ENCODE results near the gene DCUN1D4. TPM values are rescaled to one million over a fixed set of nuclear protein-coding genes. Genes with fewer than 3 reads are reported as not detected.

DCUN1D4 gene
- total RNA-seq, 6 experiments from 2014 or later: 22.6 to 62.4 (median 37.0) TPM

GRCh38 chr4:51895816-51896408 is 53.0 kb downstream of the DCUN1D4 start:
- intact Hi-C loops (cut with DNase I): no loop called here

GRCh38 chr4:51901363-51901762 is 58.4 kb downstream of the DCUN1D4 start:
- H3K36me3 ChIP-seq: peaks cover 0 to 29% (median 3%) of the 10 kb centered on the region in 4 donors
- H3K9me3 ChIP-seq: no peaks in the 10 kb centered on the region
- no peaks in the 10 kb centered on the region for H3K27me3 ChIP-seq
- no peak overlapping the region for H3K27ac ChIP-seq
- TF ChIP-seq CTCF (IDR thresholded peaks at IDR 0.05) (no peak), POLR2A (IDR thresholded peaks at IDR 0.05) (no peak)
- 71% methylated on average over 1 of the region's 5 CpGs for WGBS (ENCODE audit: insufficient coverage, low coverage, low lambda C conversion rate, missing lambda C conversion rate)
- peak; percentile 18 to 61 (median 52) for ATAC-seq
- no peak overlapping the region for H3K4me3 ChIP-seq
- peaks cover 0 to 6% (median 2%) of the 10 kb centered on the region in 4 donors for H3K4me1 ChIP-seq
- intact Hi-C loops (cut with DNase I): loop anchor here in 1 of 2 donors (10.0 kb wide), 1 partner anchor 123 kb away; the partner anchor contains the start of gene LRRC66
- DNase-seq: peak in 1 of 3 donors; percentile 55

More at GRCh38 chr4:51895816-51896408, 53.0 kb downstream of the DCUN1D4 start:
- DNase-seq (peak in 2 of 3 donors; percentile 54 to 68), ATAC-seq (peak; percentile 86 to 95 (median 90))
- no peak for TF ChIP-seq POLR2A (IDR thresholded peaks at IDR 0.05)
- TF ChIP-seq CTCF (IDR thresholded peaks at IDR 0.05): peak; percentile 75 to 88 (median 82)
- Histone ChIP-seq H3K36me3 (peaks cover 0 to 46% (median 4%) of the 10 kb centered on the region in 4 donors), H3K9me3 (no peaks in the 10 kb centered on the region), H3K4me1 (peaks cover 0 to 32% (median 12%) of the 10 kb centered on the region in 4 donors), H3K27me3 (no peaks in the 10 kb centered on the region), H3K4me3 (no peak overlapping the region), H3K27ac (peak overlapping the region in 1 of 3 donors; percentile 11)
- 13% methylated on average over 2 of the region's 2 CpGs for WGBS (ENCODE audit: insufficient coverage, low coverage, low lambda C conversion rate, missing lambda C conversion rate)

GRCh38 chr4:51906167-51906958 is 63.4 kb downstream of the DCUN1D4 start:
- ATAC-seq (peak in 1 of 4 donors; percentile 34), DNase-seq (no peak)
- peaks cover 0 to 34% (median 14%) of the 10 kb centered on the region in 4 donors for H3K4me1 ChIP-seq
- H3K9me3 ChIP-seq: no peaks in the 10 kb centered on the region
- H3K4me3 ChIP-seq: no peak overlapping the region
- peaks cover 0 to 9% (median 1%) of the 10 kb centered on the region in 4 donors for H3K36me3 ChIP-seq
- WGBS (ENCODE audit: insufficient coverage, low coverage, low lambda C conversion rate, missing lambda C conversion rate): 53% methylated on average over 5 of the region's 7 CpGs
- no peaks in the 10 kb centered on the region for H3K27me3 ChIP-seq
- intact Hi-C loops (cut with DNase I): loop anchor here in 1 of 2 donors (10.0 kb wide), 1 partner anchor 118 kb away; the partner anchor contains the start of gene LRRC66
- TF ChIP-seq POLR2A (IDR thresholded peaks at IDR 0.05): no peak
- TF ChIP-seq CTCF (IDR thresholded peaks at IDR 0.05): no peak
- peak overlapping the region in 1 of 3 donors; percentile 80 for H3K27ac ChIP-seq

- H3K27me3 ChIP-seq: no peaks in the 10 kb centered on the region
- H3K27ac ChIP-seq: peak overlapping the region in 2 of 3 donors; percentile 63 to 80
- no peak for DNase-seq
- ATAC-seq: no peak
- no peak for TF ChIP-seq CTCF (IDR thresholded peaks at IDR 0.05)
- H3K4me3 ChIP-seq: no peak overlapping the region
- H3K9me3 ChIP-seq: no peaks in the 10 kb centered on the region
- intact Hi-C loops (cut with DNase I): loop anchor here in 1 of 2 donors (10.0 kb wide), 1 partner anchor 118 kb away; the partner anchor contains the start of gene LRRC66
- H3K4me1 ChIP-seq: peaks cover 0 to 38% (median 14%) of the 10 kb centered on the region in 4 donors
- WGBS (ENCODE audit: insufficient coverage, low coverage, low lambda C conversion rate, missing lambda C conversion rate): 38% methylated on average over 3 of the region's 3 CpGs
- H3K36me3 ChIP-seq: peaks cover 0 to 4% (median 1%) of the 10 kb centered on the region in 4 donors
Measured at GRCh38 chr4:51907006-51907669, 64.2 kb downstream of the DCUN1D4 start.
